ENCODE measurements around the gene OR10H1.

The OR10H1 gene

GRCh38 chr19:15769586-15769985, 45.9 kb downstream of the OR10H1 start:
- DNase-seq, result peak; percentile 43

DNA sequence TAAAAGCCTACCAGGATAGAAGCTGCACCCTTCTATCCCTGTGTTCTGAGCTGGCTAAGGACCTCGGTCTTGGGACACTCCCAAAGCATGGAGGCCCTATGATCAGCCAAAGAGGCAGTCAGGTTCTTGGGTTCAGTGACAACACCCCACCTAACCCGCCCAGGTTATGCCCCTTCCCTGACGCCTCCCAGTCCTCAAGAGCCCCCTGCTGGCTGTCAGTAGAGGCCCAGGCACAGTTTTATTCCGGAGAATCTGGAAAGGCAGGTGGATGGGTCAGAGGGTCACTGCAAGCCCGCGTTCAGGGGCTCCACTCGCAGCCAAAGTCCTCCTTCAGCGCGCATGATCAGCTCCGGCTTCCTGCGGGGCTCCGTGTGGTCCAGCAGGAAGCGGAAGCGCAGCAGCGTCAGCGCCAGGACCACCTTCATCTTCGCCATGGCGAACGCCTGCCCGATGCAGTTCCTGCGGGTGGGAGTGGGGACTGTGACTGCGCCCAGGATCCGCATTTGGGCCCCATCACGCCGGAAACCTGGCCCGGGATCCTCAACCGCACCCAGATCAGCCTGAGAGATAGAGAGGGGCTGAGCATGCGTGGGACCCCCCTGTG, 55.4 kb downstream of the OR10H1 start:
- DNase-seq, result peak; percentile 60

DNA sequence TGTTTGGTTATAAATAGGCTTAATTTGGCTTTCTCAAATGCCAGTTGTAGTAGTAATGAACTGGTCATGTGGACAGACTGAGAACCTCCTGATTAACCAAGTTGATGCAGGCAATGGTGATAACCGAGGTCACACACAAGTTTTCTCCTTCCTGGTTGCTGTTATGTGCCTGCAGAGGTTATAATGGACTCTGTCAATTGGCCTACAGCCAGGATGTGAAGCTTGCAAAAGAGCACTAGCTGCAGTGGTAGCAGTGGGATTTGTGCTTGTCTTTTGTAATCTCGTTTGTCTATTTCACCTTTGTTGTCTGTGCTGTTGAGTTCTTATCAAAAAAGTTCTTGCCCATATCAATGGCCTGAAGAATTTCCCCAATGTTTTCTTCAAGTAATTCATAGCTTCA, 57.1 kb downstream of the OR10H1 start:
- DNase-seq, result peak; percentile 26

Data from hematopoietic multipotent progenitor cell treated with erythropoietin and hydrocortisone succinate and interleukin-3 and kit ligand, for 6 days (in vitro differentiated cells).